Stimulated activated effector memory CD8-positive, alpha-beta T cell treated with anti-CD3 and anti-CD28 coated beads, Interleukin-12 subunit alpha, Interleukin-12 subunit beta, amount 100 ng/mL, for 72 hours (primary cell): ENCODE results near the gene SLIT3.

Experiments
- ATAC-seq: fragments of 150-1000 bp; cut with Tn5 transposase; 2 replicates; pipeline ENCODE4 v1.10.0; 2021
- DNase-seq, 2 donors: peaks; one replicate each; pipeline ENCODE4 v3.0.0; 2021 to 2022; ENCODE audit warnings: low spot score in 2 of 2
- H3K27ac Mint-ChIP-seq: one replicate; pipeline ENCODE4 v1.8.0; 2022; ENCODE audit warnings: mild to moderate bottlenecking, mixed read lengths
- H3K36me3 Mint-ChIP-seq: one replicate; pipeline ENCODE4 v1.8.0; 2022; ENCODE audit warnings: mild to moderate bottlenecking, mixed read lengths
- H3K4me1 Mint-ChIP-seq: one replicate; pipeline ENCODE4 v1.8.0; 2022; ENCODE audit warnings: mixed read lengths
- H3K4me3 Mint-ChIP-seq: one replicate; pipeline ENCODE4 v1.8.0; 2022; ENCODE audit warnings: mild to moderate bottlenecking, mixed read lengths
- H3K9me3 Mint-ChIP-seq: one replicate; pipeline ENCODE4 v1.8.0; 2022; ENCODE audit warnings: mixed read lengths

SLIT3 gene

GRCh38 chr5:169288066-169288930, 12.6 kb downstream of the SLIT3 start:
- H3K27ac Mint-ChIP-seq, result no peak overlapping the region
- ATAC-seq, result no peak
- H3K36me3 Mint-ChIP-seq, result no peaks in the 10 kb centered on the region
- H3K4me1 Mint-ChIP-seq, result no peaks in the 10 kb centered on the region
- DNase-seq, result no peak
- no peaks in the 10 kb centered on the region for H3K9me3 Mint-ChIP-seq
- H3K4me3 Mint-ChIP-seq, result no peak overlapping the region

- no peaks in the 10 kb centered on the region for H3K9me3 Mint-ChIP-seq
- H3K4me1 Mint-ChIP-seq, result no peaks in the 10 kb centered on the region
- DNase-seq, result no peak
- no peak for ATAC-seq
- no peak overlapping the region for H3K4me3 Mint-ChIP-seq
- H3K27ac Mint-ChIP-seq, result no peak overlapping the region
- no peaks in the 10 kb centered on the region for H3K36me3 Mint-ChIP-seq
Observed at GRCh38 chr5:169287529-169287928, 13.4 kb downstream of the SLIT3 start.

GRCh38 chr5:169286572-169287300, 14.2 kb downstream of the SLIT3 start:
- Mint-ChIP-seq H3K27ac (no peak overlapping the region), H3K4me1 (no peaks in the 10 kb centered on the region), H3K36me3 (no peaks in the 10 kb centered on the region), H3K9me3 (no peaks in the 10 kb centered on the region), H3K4me3 (no peak overlapping the region)
- DNase-seq (no peak), ATAC-seq (no peak)

GRCh38 chr5:169283887-169284286, 17.1 kb downstream of the SLIT3 start:
- H3K27ac Mint-ChIP-seq, result no peak overlapping the region
- no peaks in the 10 kb centered on the region for H3K4me1 Mint-ChIP-seq
- H3K36me3 Mint-ChIP-seq, result no peaks in the 10 kb centered on the region
- DNase-seq (no peak), ATAC-seq (no peak)
- H3K9me3 Mint-ChIP-seq, result no peaks in the 10 kb centered on the region
- H3K4me3 Mint-ChIP-seq, result no peak overlapping the region

- no peak for ATAC-seq
- Mint-ChIP-seq H3K4me1 (no peaks in the 10 kb centered on the region), H3K4me3 (no peak overlapping the region), H3K27ac (no peak overlapping the region), H3K36me3 (no peaks in the 10 kb centered on the region), H3K9me3 (no peaks in the 10 kb centered on the region)
- DNase-seq, result no peak
Observed at GRCh38 chr5:169281625-169282024, 19.3 kb downstream of the SLIT3 start.

GRCh38 chr5:169280696-169281095, 20.2 kb downstream of the SLIT3 start:
- Mint-ChIP-seq H3K27ac (no peak overlapping the region), H3K36me3 (no peaks in the 10 kb centered on the region), H3K4me1 (no peaks in the 10 kb centered on the region), H3K4me3 (no peak overlapping the region), H3K9me3 (no peaks in the 10 kb centered on the region)
- DNase-seq, result no peak
- no peak for ATAC-seq

- Mint-ChIP-seq H3K4me1 (no peaks in the 10 kb centered on the region), H3K9me3 (no peaks in the 10 kb centered on the region), H3K4me3 (no peak overlapping the region), H3K27ac (no peak overlapping the region), H3K36me3 (no peaks in the 10 kb centered on the region)
- ATAC-seq (no peak), DNase-seq (no peak)
Observed at GRCh38 chr5:169280286-169280685, 20.7 kb downstream of the SLIT3 start.

GRCh38 chr5:169279125-169279524, 21.8 kb downstream of the SLIT3 start:
- Mint-ChIP-seq H3K36me3 (no peaks in the 10 kb centered on the region), H3K4me3 (no peak overlapping the region), H3K4me1 (no peaks in the 10 kb centered on the region), H3K27ac (no peak overlapping the region), H3K9me3 (no peaks in the 10 kb centered on the region)
- ATAC-seq (no peak), DNase-seq (no peak)

GRCh38 chr5:169273881-169274280, 27.1 kb downstream of the SLIT3 start:
- H3K36me3 Mint-ChIP-seq, result no peaks in the 10 kb centered on the region
- H3K27ac Mint-ChIP-seq, result no peak overlapping the region
- ATAC-seq (no peak), DNase-seq (no peak)
- no peaks in the 10 kb centered on the region for H3K4me1 Mint-ChIP-seq
- H3K9me3 Mint-ChIP-seq, result no peaks in the 10 kb centered on the region
- no peak overlapping the region for H3K4me3 Mint-ChIP-seq

- ATAC-seq, result no peak
- no peak for DNase-seq
- Mint-ChIP-seq H3K9me3 (no peaks in the 10 kb centered on the region), H3K4me3 (no peak overlapping the region), H3K36me3 (no peaks in the 10 kb centered on the region), H3K27ac (no peak overlapping the region), H3K4me1 (no peaks in the 10 kb centered on the region)
Observed at GRCh38 chr5:169273451-169273850, 27.5 kb downstream of the SLIT3 start.

GRCh38 chr5:169272731-169273427, 28.1 kb downstream of the SLIT3 start:
- no peak overlapping the region for H3K27ac Mint-ChIP-seq

GRCh38 chr5:169272111-169272510, 28.8 kb downstream of the SLIT3 start:
- H3K9me3 Mint-ChIP-seq, result no peaks in the 10 kb centered on the region
- no peaks in the 10 kb centered on the region for H3K4me1 Mint-ChIP-seq
- H3K36me3 Mint-ChIP-seq, result no peaks in the 10 kb centered on the region
- H3K27ac Mint-ChIP-seq, result no peak overlapping the region
- no peak overlapping the region for H3K4me3 Mint-ChIP-seq
- DNase-seq (no peak), ATAC-seq (no peak)

More at GRCh38 chr5:169272731-169273427, 28.1 kb downstream of the SLIT3 start:
- no peak overlapping the region for H3K4me3 Mint-ChIP-seq
- H3K9me3 Mint-ChIP-seq, result no peaks in the 10 kb centered on the region
- H3K36me3 Mint-ChIP-seq, result no peaks in the 10 kb centered on the region
- H3K4me1 Mint-ChIP-seq, result no peaks in the 10 kb centered on the region
- DNase-seq (no peak), ATAC-seq (no peak)

- ATAC-seq (no peak), DNase-seq (no peak)
- Mint-ChIP-seq H3K9me3 (no peaks in the 10 kb centered on the region), H3K27ac (no peak overlapping the region), H3K4me1 (no peaks in the 10 kb centered on the region), H3K36me3 (no peaks in the 10 kb centered on the region), H3K4me3 (no peak overlapping the region)
Observed at GRCh38 chr5:169270827-169271226, 30.1 kb downstream of the SLIT3 start.

- no peak for ATAC-seq
- no peak overlapping the region for H3K27ac Mint-ChIP-seq
Observed at GRCh38 chr5:169268019-169268418, 32.9 kb downstream of the SLIT3 start.

GRCh38 chr5:169265888-169266287, 35.1 kb downstream of the SLIT3 start:
- Mint-ChIP-seq H3K36me3 (no peaks in the 10 kb centered on the region), H3K9me3 (no peaks in the 10 kb centered on the region), H3K27ac (no peak overlapping the region), H3K4me3 (no peak overlapping the region), H3K4me1 (no peaks in the 10 kb centered on the region)
- DNase-seq (no peak), ATAC-seq (no peak)

More at GRCh38 chr5:169268019-169268418, 32.9 kb downstream of the SLIT3 start:
- DNase-seq, result no peak
- Mint-ChIP-seq H3K4me3 (no peak overlapping the region), H3K4me1 (no peaks in the 10 kb centered on the region), H3K36me3 (no peaks in the 10 kb centered on the region), H3K9me3 (no peaks in the 10 kb centered on the region)
